HepG2 (cell line): Measurements from ENCODE around the gene TUBGCP6. TPM values are rescaled to one million over a fixed set of nuclear protein-coding genes. Genes with fewer than 3 reads are reported as not detected.

Experiments used
- AGO1 ChIP-seq: fragments of 200-400 bp; formaldehyde crosslinking; IDR thresholded peaks from 2 replicates; pipeline ENCODE4 v1.6.1; 2017; ENCODE audit warnings: mild to moderate bottlenecking, low read depth, low read length, moderate library complexity; ENCODE audit not compliant: poor library complexity, severe bottlenecking
- ATM ChIP-seq: fragments of 450-650 bp; IDR thresholded peaks from 2 replicates; pipeline ENCODE4 v1.7.1; 2017; ENCODE audit warnings: mild to moderate bottlenecking, borderline replicate concordance
- BRD4 ChIP-seq: sonication (generic); formaldehyde crosslinking; IDR thresholded peaks from 2 replicates; pipeline ENCODE4 v1.4.0; 2020; ENCODE audit warnings: missing genetic modification reagents
- CBFB ChIP-seq: sonication (generic); formaldehyde crosslinking; IDR thresholded peaks from 2 replicates; pipeline ENCODE4 v1.4.0; 2020; ENCODE audit warnings: missing genetic modification reagents
- CBX1 ChIP-seq: IDR thresholded peaks from one replicate; pipeline ENCODE4 v1.6.1; 2016; ENCODE audit warnings: antibody characterized with exemption, low read depth
- EED ChIP-seq: sonication (generic); formaldehyde crosslinking; IDR thresholded peaks from 2 replicates; pipeline ENCODE4 v1.5.0; 2020; ENCODE audit warnings: mild to moderate bottlenecking, missing genetic modification reagents
- ELF1 ChIP-seq: sonication (generic); formaldehyde crosslinking; IDR thresholded peaks from 2 replicates; pipeline ENCODE4 v1.4.0; 2020; ENCODE audit warnings: missing genetic modification reagents
- ETV5 ChIP-seq: IDR thresholded peaks from 2 replicates; pipeline ENCODE4 v1.6.1; 2018; ENCODE audit warnings: missing biosample characterization, missing genetic modification reagents, inconsistent platforms, borderline replicate concordance
- FOXJ3 ChIP-seq: sonication (generic); formaldehyde crosslinking; IDR thresholded peaks from 2 replicates; pipeline ENCODE4 v1.4.0; 2020; ENCODE audit warnings: missing genetic modification reagents, mild to moderate bottlenecking, borderline replicate concordance
- GRHL1 ChIP-seq: sonication (generic); formaldehyde crosslinking; conservative IDR thresholded peaks from 2 replicates; pipeline ENCODE4 v1.8.0; 2022; ENCODE audit warnings: missing genetic modification reagents
- HIVEP1 ChIP-seq: sonication (generic); formaldehyde crosslinking; IDR thresholded peaks from 2 replicates; pipeline ENCODE4 v1.4.0; 2020; ENCODE audit warnings: mild to moderate bottlenecking, missing genetic modification reagents
- HNF4A ChIP-seq: sonication (generic); formaldehyde crosslinking; IDR thresholded peaks from 2 replicates; pipeline ENCODE4 v1.4.0; 2020; ENCODE audit warnings: missing genetic modification reagents
- HNRNPL ChIP-seq: fragments of 200-400 bp; formaldehyde crosslinking; IDR thresholded peaks from 2 replicates; pipeline ENCODE4 v1.6.1; 2017; ENCODE audit warnings: mild to moderate bottlenecking, low read depth, low read length
- IRF9 ChIP-seq: sonication (generic); formaldehyde crosslinking; IDR thresholded peaks from 2 replicates; pipeline ENCODE4 v1.8.0; 2022; ENCODE audit warnings: missing genetic modification reagents, mild to moderate bottlenecking, borderline replicate concordance
- KDM6A ChIP-seq: IDR thresholded peaks from 2 replicates; pipeline ENCODE4 v1.6.1; 2016; ENCODE audit warnings: low read depth
- PATZ1 ChIP-seq: sonication (generic); formaldehyde crosslinking; IDR thresholded peaks from 2 replicates; pipeline ENCODE4 v1.4.0; 2020; ENCODE audit warnings: missing genetic modification reagents
- SAP130 ChIP-seq: IDR thresholded peaks from 2 replicates; pipeline ENCODE4 v1.6.1; 2016; ENCODE audit warnings: low read depth
- SP1 ChIP-seq, 2 experiments: fragments of 450-650 bp in 1 of 2; sonication (generic) in 1 of 2; formaldehyde crosslinking in 1 of 2; IDR thresholded peaks; 2 replicates each; pipeline versions ENCODE4 v1.4.0 to v1.6.1; 2016 to 2020; ENCODE audit warnings: missing genetic modification reagents in 1 of 2
- TFAP4 ChIP-seq: sonication (generic); IDR thresholded peaks from 2 replicates; pipeline ENCODE4 v1.6.1; 2016; ENCODE audit warnings: low read depth, borderline replicate concordance
- ZC3H4 ChIP-seq: sonication (generic); formaldehyde crosslinking; IDR thresholded peaks from 2 replicates; pipeline ENCODE4 v1.4.0; 2020; ENCODE audit warnings: missing genetic modification reagents, borderline replicate concordance
- ZNF232 ChIP-seq: sonication (generic); formaldehyde crosslinking; IDR thresholded peaks from 2 replicates; pipeline ENCODE4 v1.4.0; 2020; ENCODE audit warnings: missing genetic modification reagents, borderline replicate concordance
- ZNF234 ChIP-seq: sonication (generic); formaldehyde crosslinking; conservative IDR thresholded peaks from 2 replicates; pipeline ENCODE4 v1.5.1; 2020; ENCODE audit warnings: mild to moderate bottlenecking, missing genetic modification reagents
- ZNF879 ChIP-seq: sonication (generic); formaldehyde crosslinking; IDR thresholded peaks from 2 replicates; pipeline ENCODE4 v1.8.1; 2023; ENCODE audit warnings: missing genetic modification reagents
- ZZZ3 ChIP-seq: sonication (generic); formaldehyde crosslinking; IDR thresholded peaks from 2 replicates; pipeline ENCODE4 v1.4.0; 2020; ENCODE audit warnings: missing genetic modification reagents, mild to moderate bottlenecking, borderline replicate concordance
- polyA plus RNA-seq, 8 experiments: library from polyadenylated mRNA; depleted of rRNA in 3 of 8; stranded (reverse) in 7 of 8; unstranded in 1 of 8; fragments of >200 nt; fragmentation: Illumina TruSeq in 4 of 8; extraction: Trizol in 4 of 8; gene quantifications; 2 replicates each; pipeline versions ENCODE4 v1.2.1 to v1.2.3, GENCODE V29; 2011 to 2016; ENCODE audit warnings: low read depth in 4 of 8, missing spikeins in 1 of 8, mixed read lengths in 1 of 8; ENCODE audit not compliant: insufficient read depth in 1 of 8
- total RNA-seq, 5 experiments: library from RNA; depleted of rRNA; stranded (reverse); fragments of >200 nt; fragmentation: Illumina TruSeq; extraction: Trizol; gene quantifications; 2 replicates each; pipeline ENCODE4 v1.2.3, GENCODE V29; 2016; ENCODE audit warnings: low read depth in 1 of 5

Gene TUBGCP6
- total and polyA plus RNA-seq, 2 of the 13 experiments (the other 11 are each of a cell fraction or from before 2014, with no cell fraction given) = 14.6 to 15.7 TPM

- TF ChIP-seq HNF4A (CRISPR knock-in tag) (peak; percentile 70), EED (CRISPR knock-in tag) (no peak), ZNF232 (CRISPR knock-in tag) (no peak), PATZ1 (peak; percentile 70), ZZZ3 (no peak), FOXJ3 (CRISPR knock-in tag) (no peak), KDM6A (no peak), SAP130 (CRISPR knock-in tag) (0 out of 2 replicates have a peak, but pooled peaks have one; percentile 23), ZC3H4 (CRISPR knock-in tag) (no peak), ZNF234 (CRISPR knock-in tag) (no peak), ETV5 (CRISPR knock-in tag) (no peak; the same call in 1 of the 2 replicates), GRHL1 (CRISPR knock-in tag) (no peak), SP1 (IDR thresholded peaks at IDR 0.05) (no peak), SP1 (CRISPR knock-in tag; IDR thresholded peaks at IDR 0.05) (no peak), ATM (no peak), TFAP4 (peak; percentile 87; the same call in 1 of the 2 replicates), ELF1 (CRISPR knock-in tag) (no peak), HIVEP1 (CRISPR knock-in tag) (peak; percentile 67; the same call in 1 of the 2 replicates), HNRNPL (0 out of 2 replicates have a peak, but pooled peaks have one; percentile 66), CBFB (CRISPR knock-in tag) (no peak), BRD4 (no peak), CBX1 (no peak), AGO1 (no peak), IRF9 (CRISPR knock-in tag) (no peak), ZNF879 (CRISPR knock-in tag) (no peak)
Observed at GRCh38 chr22:50225200-50225969, 19.4 kb downstream of the TUBGCP6 start (continued).
